ENCODE results near the gene CRACR2B. TPM values are rescaled to one million over a fixed set of nuclear protein-coding genes. Genes with fewer than 3 reads are reported as not detected.

The CRACR2B gene
- polyA plus RNA-seq, 3 donors = 1.0 to 11.0 (median 1.4) TPM

GRCh38 chr11:855796-856195 lies 28.1 kb downstream of the CRACR2B start:
- Histone ChIP-seq H3K27me3 (ENCODE audit: control insufficient read depth in 2 of 2, insufficient read depth in 2 of 2, low read length in 2 of 2) (peaks cover 0 to 2% of the 10 kb centered on the region in 2 donors), H3K4me2 (replicated peaks; ENCODE audit: extremely low read depth, low read length, poor library complexity, severe bottlenecking) (no peak overlapping the region), H3K9ac (ENCODE audit: insufficient read depth, low read length, poor library complexity, severe bottlenecking) (no peak overlapping the region), H4K20me1 (ENCODE audit: insufficient read depth, low read length) (peaks cover 77% of the 10 kb centered on the region), H3K27ac (ENCODE audit: low read depth in 1 of 2, low read length in 2 of 2) (no peak overlapping the region), H3K36me3 (replicated peaks in 1 of 2; ENCODE audit: control insufficient read depth in 1 of 2, insufficient read depth in 2 of 2, low read length in 2 of 2) (no peaks in the 10 kb centered on the region), H2AFZ (ENCODE audit: insufficient read depth, low read depth, low read length, poor library complexity, severe bottlenecking) (no peak overlapping the region), H3K9me3 (replicated peaks in 1 of 2; ENCODE audit: control insufficient read depth in 1 of 2, insufficient read depth in 1 of 2, low read length in 2 of 2) (no peaks in the 10 kb centered on the region), H3K4me1 (ENCODE audit: control insufficient read depth in 1 of 2, insufficient read depth in 2 of 2, low read length in 2 of 2) (no peaks in the 10 kb centered on the region), H3K79me2 (ENCODE audit: insufficient read depth, low read length) (no peaks in the 10 kb centered on the region), H3K4me3 (replicated peaks in 1 of 3; ENCODE audit: low read depth in 2 of 3, low read length in 3 of 3) (no peak overlapping the region)
- H3K27me3 Mint-ChIP-seq (ENCODE audit: low read depth in 3 of 3) = peaks cover 2 to 10% (median 9%) of the 10 kb centered on the region in 3 donors
- no peak for TF ChIP-seq CTCF (IDR thresholded peaks at IDR 0.05)
- no peak for DNase-seq
- no peak overlapping the region for H3K4me3 Mint-ChIP-seq
- peaks cover 2 to 5% of the 10 kb centered on the region in 2 donors for H3K36me3 Mint-ChIP-seq
- no peak overlapping the region for H3K27ac Mint-ChIP-seq
- 98% methylated on average over 12 of the region's 12 CpGs for WGBS (ENCODE audit: insufficient coverage)
- intact Hi-C loops (cut with micrococcal nuclease) = no loop called here
- peaks cover 0 to 2% (median 0%) of the 10 kb centered on the region in 7 donors for H3K9me3 Mint-ChIP-seq
- H3K4me1 Mint-ChIP-seq = peaks cover 6% of the 10 kb centered on the region

GRCh38 chr11:856397-856796 lies 28.7 kb downstream of the CRACR2B start:
- no peaks in the 10 kb centered on the region for H3K4me1 ChIP-seq (ENCODE audit: control insufficient read depth in 1 of 2, insufficient read depth in 2 of 2, low read length in 2 of 2)
- H3K4me3 Mint-ChIP-seq = no peak overlapping the region
- WGBS (ENCODE audit: insufficient coverage) = 90% methylated on average over 2 of the region's 8 CpGs
- no peak overlapping the region for H3K9ac ChIP-seq (ENCODE audit: insufficient read depth, low read length, poor library complexity, severe bottlenecking)
- peaks cover 74% of the 10 kb centered on the region for H4K20me1 ChIP-seq (ENCODE audit: insufficient read depth, low read length)
- no peak for TF ChIP-seq CTCF (IDR thresholded peaks at IDR 0.05)
- H3K9me3 ChIP-seq (replicated peaks in 1 of 2; ENCODE audit: control insufficient read depth in 1 of 2, insufficient read depth in 1 of 2, low read length in 2 of 2) = no peaks in the 10 kb centered on the region
- H3K27ac ChIP-seq (ENCODE audit: low read depth in 1 of 2, low read length in 2 of 2) = no peak overlapping the region
- no peaks in the 10 kb centered on the region for H3K27me3 ChIP-seq (ENCODE audit: control insufficient read depth in 2 of 2, insufficient read depth in 2 of 2, low read length in 2 of 2)
- H3K36me3 Mint-ChIP-seq = no peaks in the 10 kb centered on the region
- H3K79me2 ChIP-seq (ENCODE audit: insufficient read depth, low read length) = no peaks in the 10 kb centered on the region
- intact Hi-C loops (cut with micrococcal nuclease) = no loop called here
- H3K36me3 ChIP-seq (replicated peaks in 1 of 2; ENCODE audit: control insufficient read depth in 1 of 2, insufficient read depth in 2 of 2, low read length in 2 of 2) = no peaks in the 10 kb centered on the region
- DNase-seq = no peak
- peaks cover 2 to 6% (median 5%) of the 10 kb centered on the region in 3 donors for H3K27me3 Mint-ChIP-seq (ENCODE audit: low read depth in 3 of 3)
- no peak overlapping the region for H3K4me3 ChIP-seq (replicated peaks in 1 of 3; ENCODE audit: low read depth in 2 of 3, low read length in 3 of 3)
- H3K4me1 Mint-ChIP-seq = peaks cover 6% of the 10 kb centered on the region
- no peak overlapping the region for H3K27ac Mint-ChIP-seq
- no peak overlapping the region for H3K4me2 ChIP-seq (replicated peaks; ENCODE audit: extremely low read depth, low read length, poor library complexity, severe bottlenecking)
- peaks cover 0 to 2% (median 0%) of the 10 kb centered on the region in 7 donors for H3K9me3 Mint-ChIP-seq
- H2AFZ ChIP-seq (ENCODE audit: insufficient read depth, low read depth, low read length, poor library complexity, severe bottlenecking) = no peak overlapping the region
